GM12892 (cell line): ENCODE measurements around the gene TCEAL8. TPM values are rescaled to one million over a fixed set of nuclear protein-coding genes. Genes with fewer than 3 reads are reported as not detected.
A peak's percentile ranks its signal among the peaks of the same experiment; 100 is the strongest.

Source experiments
- DNase-seq: peaks from one replicate; pipeline ENCODE4 v3.0.0; 2011; ENCODE audit not compliant: insufficient read length
- FAIRE-seq: peaks from 2 replicates; lab custom pipeline; 2011; peaks lifted over from hg19 to GRCh38; lab: Jason Lieb, UNC
- POLR2A ChIP-seq: IDR thresholded peaks from 2 replicates; pipeline ENCODE4 v1.6.1; 2011; ENCODE audit warnings: low read depth, low read length, control low read depth
- POLR2AphosphoS5 ChIP-seq: IDR thresholded peaks from 2 replicates; pipeline ENCODE4 v1.6.1; 2011; ENCODE audit warnings: low read depth, low read length, control low read depth
- TAF1 ChIP-seq: IDR thresholded peaks from 2 replicates; pipeline ENCODE4 v1.6.1; 2011; ENCODE audit warnings: low read depth, mild to moderate bottlenecking, control low read depth, low read length, borderline replicate concordance
- polyA plus RNA-seq: library from polyadenylated mRNA; unstranded; fragments of >200 nt; gene quantifications from one replicate; pipeline ENCODE4 v1.2.1, GENCODE V29; 2012; ENCODE audit warnings: missing spikeins, inconsistent platforms; ENCODE audit not compliant: missing spikeins

TCEAL8 gene
- 52.8 TPM for polyA plus RNA-seq

GRCh38 chrX:103254921-103255493, at the start of gene TCEAL8:
Gene TCEAL8 (minus strand): TSS chrX:103255155. CDS start chrX:103253979, 1,176 bp downstream.
- DNase-seq (no peak), FAIRE-seq (no peak)
- TF ChIP-seq POLR2AphosphoS5 (no peak; the same call in 1 of the 2 replicates), TAF1 (no peak), POLR2A (no peak)

GRCh38 chrX:103304705-103305104, 49.8 kb upstream of the TCEAL8 start:
- DNase-seq, result no peak
- TF ChIP-seq TAF1 (no peak), POLR2A (no peak), POLR2AphosphoS5 (no peak)
- no peak for FAIRE-seq

- no peak for FAIRE-seq
- no peak for DNase-seq
- no peak for TF ChIP-seq POLR2AphosphoS5
- TF ChIP-seq TAF1, result no peak
- no peak for TF ChIP-seq POLR2A
Observed at GRCh38 chrX:103293118-103293517, 38.2 kb upstream of the TCEAL8 start.

GRCh38 chrX:103279624-103280023, 24.7 kb upstream of the TCEAL8 start:
- no peak for DNase-seq

GRCh38 chrX:103276581-103277002, 21.6 kb upstream of the TCEAL8 start, which contains the start of gene TCEAL5:
Gene TCEAL5 (minus strand): TSS chrX:103276750. CDS start chrX:103274563, 2,187 bp downstream.
- DNase-seq (no peak), FAIRE-seq (no peak)
- TF ChIP-seq POLR2A, result no peak
- TF ChIP-seq POLR2AphosphoS5, result no peak
- no peak for TF ChIP-seq TAF1

More at GRCh38 chrX:103279624-103280023, 24.7 kb upstream of the TCEAL8 start:
- TF ChIP-seq POLR2AphosphoS5 (no peak), POLR2A (no peak), TAF1 (no peak)
- no peak for FAIRE-seq

- TF ChIP-seq POLR2AphosphoS5, result no peak
- FAIRE-seq (no peak), DNase-seq (no peak)
Observed at GRCh38 chrX:103275947-103276567, 21.1 kb upstream of the TCEAL8 start.

GRCh38 chrX:103274284-103274683, 19.3 kb upstream of the TCEAL8 start:
- DNase-seq (no peak), FAIRE-seq (no peak)
- TF ChIP-seq POLR2A, result no peak
- TF ChIP-seq POLR2AphosphoS5, result no peak
- no peak for TF ChIP-seq TAF1

- no peak for FAIRE-seq
Observed at GRCh38 chrX:103258275-103258674, 3.3 kb upstream of the TCEAL8 start.

GRCh38 chrX:103256651-103257050, 1.7 kb upstream of the TCEAL8 start:
- DNase-seq (no peak), FAIRE-seq (no peak)
- TF ChIP-seq POLR2AphosphoS5, result no peak
- no peak for TF ChIP-seq TAF1
- TF ChIP-seq POLR2A, result no peak

More at GRCh38 chrX:103258275-103258674, 3.3 kb upstream of the TCEAL8 start:
- DNase-seq, result no peak
- TF ChIP-seq POLR2A, result no peak

GRCh38 chrX:103254171-103254824, 657 bp downstream of the TCEAL8 start:
- TF ChIP-seq TAF1, result no peak
- TF ChIP-seq POLR2AphosphoS5, result no peak
- TF ChIP-seq POLR2A, result no peak
- FAIRE-seq (peak; percentile 27), DNase-seq (no peak)

GRCh38 chrX:103253608-103254007, 1.3 kb downstream of the TCEAL8 start:
- no peak for DNase-seq
- no peak for FAIRE-seq

More at GRCh38 chrX:103253608-103254007, 1.3 kb downstream of the TCEAL8 start:
- TF ChIP-seq TAF1, result no peak
- no peak for TF ChIP-seq POLR2AphosphoS5
- no peak for TF ChIP-seq POLR2A
